NCI-H2107 (cell line): ENCODE measurements around the gene LURAP1L.
"Not testable (repeated sequence)": the region's sequence is repeated elsewhere in the genome, so short reads cannot be mapped to it uniquely, and the experiment has no call there.

Experiments
- DNase-seq: peaks from one replicate; lab custom pipeline; 2025; lab: John Stamatoyannopoulos, UW

LURAP1L gene

GRCh38 chr9:12859704-12860251 is 85.0 kb downstream of the LURAP1L start:
- no peak for DNase-seq

DNA sequence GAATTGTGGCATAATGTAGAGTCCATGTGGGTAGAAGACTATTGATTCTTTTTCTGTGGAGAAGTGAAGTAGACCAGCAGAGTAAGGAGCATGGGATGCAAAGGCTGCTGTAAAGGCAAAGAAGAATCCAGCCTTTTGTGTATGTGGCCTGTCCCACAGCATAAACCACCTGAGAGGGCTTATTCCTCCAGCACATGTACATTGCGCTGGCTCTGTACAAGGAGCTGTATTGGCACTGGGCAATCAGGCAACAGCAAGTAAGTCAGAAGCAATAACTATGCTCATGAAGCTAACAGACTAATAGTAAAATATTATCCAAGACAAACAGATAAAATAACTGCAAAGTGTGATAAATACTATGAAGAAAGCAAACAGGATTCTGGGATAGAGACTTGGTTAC is 86.2 kb downstream of the LURAP1L start:
- DNase-seq, result no peak

DNA sequence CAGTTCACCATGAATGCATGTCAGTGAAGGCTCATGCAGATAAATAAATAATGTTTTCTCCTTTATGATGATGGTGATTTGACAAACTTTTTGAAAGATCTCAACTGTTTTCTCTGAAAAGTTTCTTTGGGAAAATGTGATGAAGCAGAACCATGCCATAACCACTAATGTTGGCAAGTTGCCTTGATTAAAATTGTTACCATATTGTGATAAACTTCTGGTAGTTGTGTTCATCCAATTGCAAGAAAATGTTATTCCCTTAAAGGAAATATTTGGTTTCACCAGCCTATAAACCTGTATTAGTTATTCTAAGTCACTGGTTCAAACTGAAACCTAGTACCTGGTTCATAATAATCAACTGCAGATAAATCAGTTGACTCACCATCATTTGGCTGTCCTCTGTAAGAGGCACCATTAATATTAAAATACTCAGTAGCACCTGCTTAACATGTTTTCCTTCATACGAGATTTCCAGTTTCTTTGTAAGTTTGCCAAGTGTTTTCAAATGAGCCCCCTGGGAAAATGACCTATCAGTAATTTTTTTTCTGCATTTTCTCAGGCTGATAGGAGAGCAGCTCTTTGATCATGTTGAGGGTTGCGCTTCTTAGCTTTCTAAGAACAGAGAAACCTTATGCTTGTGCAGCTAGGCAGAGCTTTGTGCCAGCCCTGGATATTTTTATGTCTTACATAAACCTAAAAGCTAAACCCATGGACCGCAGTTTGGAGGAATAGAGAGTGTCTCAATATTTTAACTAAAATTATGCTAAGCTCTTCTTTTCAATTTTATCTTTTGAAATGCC is 88.0 kb downstream of the LURAP1L start:
- DNase-seq, result no peak

DNA sequence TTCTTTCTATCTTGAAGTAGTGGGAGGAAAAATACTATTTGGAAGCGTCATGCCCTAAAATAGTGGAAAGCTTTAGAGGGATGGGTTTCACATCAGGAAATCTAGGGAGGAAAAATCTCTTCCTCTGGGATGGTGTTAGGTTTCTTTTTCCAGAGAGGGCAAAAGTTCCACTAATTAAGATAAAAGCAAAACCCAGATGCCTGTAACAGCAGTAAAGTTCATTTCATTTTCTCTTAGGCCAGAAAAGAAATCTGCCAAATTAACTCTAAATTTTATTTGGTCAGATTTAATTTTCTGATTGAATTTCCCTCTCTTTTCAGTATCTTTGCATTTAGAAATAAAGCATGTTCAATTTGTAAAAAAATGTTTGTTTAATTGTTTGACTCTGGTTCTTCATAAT is 88.8 kb downstream of the LURAP1L start:
- DNase-seq, result no peak

- DNase-seq, result not testable (repeated sequence)
These were observed 90.6 kb downstream of the LURAP1L start for GRCh38 chr9:12865380-12865779.
